Measurements from ENCODE around the gene DMPK. TPM values are rescaled to one million over a fixed set of nuclear protein-coding genes. Genes with fewer than 3 reads are reported as not detected.

The DMPK gene
- total and polyA plus RNA-seq, 2 donors from 2014 or later = 31.3 to 63.0 TPM

DNA sequence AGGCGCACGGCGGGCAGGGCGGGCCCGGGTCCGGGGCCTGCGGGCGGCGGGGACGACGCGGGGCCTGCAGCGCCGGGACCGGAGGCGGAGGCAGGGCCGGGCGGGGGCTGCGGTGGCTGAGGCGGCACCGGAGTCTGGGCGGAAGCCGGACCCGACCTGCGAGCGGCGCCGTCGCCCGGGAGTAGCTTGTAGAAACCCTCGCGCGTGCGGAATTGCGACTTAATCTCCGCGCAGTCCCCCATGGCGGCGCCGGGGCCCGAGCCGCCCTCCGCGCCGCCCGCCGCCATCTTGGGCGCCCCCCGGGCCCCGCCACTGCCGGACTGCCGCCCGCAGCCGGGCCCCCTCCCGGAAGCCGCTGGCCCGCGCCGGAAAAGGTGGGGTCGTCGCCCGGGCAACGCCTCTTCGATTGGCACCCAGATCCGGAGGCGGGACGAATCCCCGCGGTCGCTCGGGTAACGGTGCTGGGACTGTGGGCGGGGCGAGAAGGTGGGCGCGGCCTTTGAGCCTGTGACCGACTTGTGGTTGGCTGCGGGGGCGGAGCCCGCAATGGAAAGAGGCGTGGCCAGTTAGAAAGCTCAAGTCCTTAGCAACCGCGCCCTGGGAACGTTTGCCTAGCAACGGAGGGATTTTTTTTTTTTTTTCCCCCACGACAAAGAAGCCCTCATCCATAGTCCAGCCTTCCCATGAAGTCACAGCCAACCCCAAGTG is 10.3 kb upstream of the DMPK start, which contains the start of gene DMWD:
Gene DMWD, minus strand, starts transcription at position 376 of the 708 bp plus-strand sequence. Its CDS starts 89 bp downstream, at position 287.
- Histone ChIP-seq H3K9me3 (ENCODE audit: control insufficient read depth in 2 of 3, insufficient read depth in 1 of 3, low read length in 3 of 3) (no peaks in the 10 kb centered on the region), H3K9ac (ENCODE audit: low read length in 3 of 3) (peak within 1 kb of the TSS; percentile 53 to 81 (median 58)), H3K4me1 (ENCODE audit: control insufficient read depth in 2 of 3, insufficient read depth in 2 of 3, low read depth in 1 of 3, low read length in 3 of 3) (peaks cover 0 to 12% (median 7%) of the 10 kb centered on the region in 3 donors), H3K4me3 (ENCODE audit: low read length in 3 of 3) (peak within 1 kb of the TSS; percentile 63 to 88 (median 78)), H3K27me3 (ENCODE audit: control insufficient read depth, insufficient read depth, low read length) (no peaks in the 10 kb centered on the region), H3K36me3 (ENCODE audit: control insufficient read depth in 2 of 3, insufficient read depth in 3 of 3, low read length in 3 of 3) (peaks cover 0 to 13% (median 7%) of the 10 kb centered on the region in 3 donors), H3K27ac (ENCODE audit: low read depth in 2 of 2, low read length in 2 of 2) (peak within 1 kb of the TSS in 1 of 2 donors; percentile 45)
- intact Hi-C loops (cut with DNase I) = no loop called here
- FAIRE-seq (peak; percentile 98), DNase-seq (peak; percentile 99 to 100 (median 100))
- no peak for TF ChIP-seq CTCF (IDR thresholded peaks at IDR 0.05; ENCODE audit: borderline replicate concordance, extremely low read depth, insufficient read depth)

GRCh38 chr19:45791744-45792469 is 9.6 kb upstream of the DMPK start:
- H3K4me1 ChIP-seq (ENCODE audit: control insufficient read depth in 2 of 3, insufficient read depth in 2 of 3, low read depth in 1 of 3, low read length in 3 of 3) = peaks cover 0 to 12% (median 7%) of the 10 kb centered on the region in 3 donors
- peaks cover 0 to 18% (median 10%) of the 10 kb centered on the region in 3 donors for H3K36me3 ChIP-seq (ENCODE audit: control insufficient read depth in 2 of 3, insufficient read depth in 3 of 3, low read length in 3 of 3)
- FAIRE-seq = no peak
- H3K27me3 ChIP-seq (ENCODE audit: control insufficient read depth, insufficient read depth, low read length) = no peaks in the 10 kb centered on the region
- TF ChIP-seq CTCF (IDR thresholded peaks at IDR 0.05; ENCODE audit: borderline replicate concordance, extremely low read depth, insufficient read depth) = no peak
- no peaks in the 10 kb centered on the region for H3K9me3 ChIP-seq (ENCODE audit: control insufficient read depth in 2 of 3, insufficient read depth in 1 of 3, low read length in 3 of 3)
- peak in 1 of 5 donors; percentile 77 for DNase-seq
- H3K4me3 ChIP-seq (ENCODE audit: low read length in 3 of 3) = peak overlapping the region; percentile 63 to 88 (median 78)
- intact Hi-C loops (cut with DNase I) = no loop called here
- peak overlapping the region; percentile 49 to 81 (median 58) for H3K9ac ChIP-seq (ENCODE audit: low read length in 3 of 3)
- no peak overlapping the region for H3K27ac ChIP-seq (ENCODE audit: low read depth in 2 of 2, low read length in 2 of 2)

DNA sequence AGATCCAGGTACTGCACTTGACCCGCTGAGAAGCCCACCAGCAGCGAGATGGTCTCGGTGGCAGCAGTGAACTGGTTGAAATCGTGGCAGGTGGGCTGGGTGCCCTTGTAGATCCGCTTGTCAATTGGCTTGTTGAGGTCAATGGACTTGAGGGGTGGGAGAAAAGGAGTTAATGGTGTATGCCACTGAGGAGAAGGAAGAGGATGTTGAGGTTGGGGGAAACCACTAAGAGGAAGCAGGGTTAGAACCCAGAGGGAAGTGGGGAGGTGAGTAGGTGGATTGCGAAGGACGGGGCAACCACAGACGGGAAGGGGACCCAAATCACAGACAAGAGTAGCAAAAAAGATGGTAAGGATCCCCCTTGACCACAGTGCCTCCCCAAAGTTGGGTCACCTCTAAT is 8.7 kb upstream of the DMPK start:
- intact Hi-C loops (cut with DNase I) = no loop called here
- no peak overlapping the region for H3K9ac ChIP-seq (ENCODE audit: low read length in 3 of 3)
- TF ChIP-seq CTCF (IDR thresholded peaks at IDR 0.05; ENCODE audit: borderline replicate concordance, extremely low read depth, insufficient read depth) = no peak
- no peaks in the 10 kb centered on the region for H3K27me3 ChIP-seq (ENCODE audit: control insufficient read depth, insufficient read depth, low read length)
- FAIRE-seq (no peak), DNase-seq (no peak)
- peaks cover 0 to 12% (median 7%) of the 10 kb centered on the region in 3 donors for H3K4me1 ChIP-seq (ENCODE audit: control insufficient read depth in 2 of 3, insufficient read depth in 2 of 3, low read depth in 1 of 3, low read length in 3 of 3)
- no peak overlapping the region for H3K4me3 ChIP-seq (ENCODE audit: low read length in 3 of 3)
- no peak overlapping the region for H3K27ac ChIP-seq (ENCODE audit: low read depth in 2 of 2, low read length in 2 of 2)
- peaks cover 0 to 20% (median 10%) of the 10 kb centered on the region in 3 donors for H3K36me3 ChIP-seq (ENCODE audit: control insufficient read depth in 2 of 3, insufficient read depth in 3 of 3, low read length in 3 of 3)
- H3K9me3 ChIP-seq (ENCODE audit: control insufficient read depth in 2 of 3, insufficient read depth in 1 of 3, low read length in 3 of 3) = no peaks in the 10 kb centered on the region

Measured in kidney (tissue), 14 donors.